ENCODE data around the gene SMPX.

- TF ChIP-seq GABPA (IDR thresholded peaks at IDR 0.05 in 1 of 2, conservative IDR thresholded peaks at IDR 0.05 in 1 of 2): peak in 1 of 2 donors; percentile 14
- TF ChIP-seq, protein P1, sequence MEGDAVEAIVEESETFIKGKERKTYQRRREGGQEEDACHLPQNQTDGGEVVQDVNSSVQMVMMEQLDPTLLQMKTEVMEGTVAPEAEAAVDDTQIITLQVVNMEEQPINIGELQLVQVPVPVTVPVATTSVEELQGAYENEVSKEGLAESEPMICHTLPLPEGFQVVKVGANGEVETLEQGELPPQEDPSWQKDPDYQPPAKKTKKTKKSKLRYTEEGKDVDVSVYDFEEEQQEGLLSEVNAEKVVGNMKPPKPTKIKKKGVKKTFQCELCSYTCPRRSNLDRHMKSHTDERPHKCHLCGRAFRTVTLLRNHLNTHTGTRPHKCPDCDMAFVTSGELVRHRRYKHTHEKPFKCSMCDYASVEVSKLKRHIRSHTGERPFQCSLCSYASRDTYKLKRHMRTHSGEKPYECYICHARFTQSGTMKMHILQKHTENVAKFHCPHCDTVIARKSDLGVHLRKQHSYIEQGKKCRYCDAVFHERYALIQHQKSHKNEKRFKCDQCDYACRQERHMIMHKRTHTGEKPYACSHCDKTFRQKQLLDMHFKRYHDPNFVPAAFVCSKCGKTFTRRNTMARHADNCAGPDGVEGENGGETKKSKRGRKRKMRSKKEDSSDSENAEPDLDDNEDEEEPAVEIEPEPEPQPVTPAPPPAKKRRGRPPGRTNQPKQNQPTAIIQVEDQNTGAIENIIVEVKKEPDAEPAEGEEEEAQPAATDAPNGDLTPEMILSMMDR (IDR thresholded peaks at IDR 0.05; ENCODE audit: low read depth, low read length, missing input control): no peak
- no peak for TF ChIP-seq EGR1 (IDR thresholded peaks at IDR 0.05; ENCODE audit: low read depth in 2 of 2)
These were observed 17.3 kb downstream of the SMPX start for GRCh38 chrX:21740329-21741274.

All from liver (tissue), 3 donors.